ENCODE measurements around the gene BORCS8. TPM values are rescaled to one million over a fixed set of nuclear protein-coding genes. Genes with fewer than 3 reads are reported as not detected.

BORCS8 gene
- total and polyA plus RNA-seq, 2 of the 13 experiments (the other 11 are each of a cell fraction or from before 2014, with no cell fraction given): 9.6 to 13.3 TPM

GRCh38 chr19:19192078-19192882, at the start of gene BORCS8, which contains the start of gene RFXANK (continued):
- 0 out of 2 replicates have a peak, but pooled peaks have one; percentile 47 for TF ChIP-seq ZBTB8A (CRISPR knock-in tag; IDR thresholded peaks at IDR 0.05; ENCODE audit: borderline replicate concordance, low read depth)
- 0 out of 2 replicates have a peak, but pooled peaks have one; percentile 27 for TF ChIP-seq GFI1 (CRISPR knock-in tag; IDR thresholded peaks at IDR 0.05; ENCODE audit: borderline replicate concordance)
- peak; percentile 79 for TF ChIP-seq AGO2 (optimal IDR thresholded peaks at IDR 0.05; ENCODE audit: low read depth, low read length)
- TF ChIP-seq PRMT3 (CRISPR knock-in tag; IDR thresholded peaks at IDR 0.05; ENCODE audit: borderline replicate concordance, low read depth): peak; percentile 75; the same call in 1 of the 2 replicates
- TF ChIP-seq SMAD1 (CRISPR knock-in tag; IDR thresholded peaks at IDR 0.05; ENCODE audit: borderline replicate concordance, low read depth): peak; percentile 50; the same call in 1 of the 2 replicates
- TF ChIP-seq SAFB2 (CRISPR knock-in tag; IDR thresholded peaks at IDR 0.05; ENCODE audit: borderline replicate concordance, low read depth): peak; percentile 65; the same call in 1 of the 2 replicates
- peak; percentile 76; the same call in 1 of the 2 replicates for TF ChIP-seq NR0B2 (CRISPR knock-in tag; IDR thresholded peaks at IDR 0.05)
- no peak for TF ChIP-seq CSRNP2 (CRISPR knock-in tag; conservative IDR thresholded peaks at IDR 0.05; ENCODE audit: low read depth)
- peak; percentile 100 for TF ChIP-seq GABPB1 (CRISPR knock-in tag; IDR thresholded peaks at IDR 0.05)
- peak; percentile 41 for TF ChIP-seq PHF5A (CRISPR knock-in tag; IDR thresholded peaks at IDR 0.05; ENCODE audit: low read depth, unreplicated experiment)
- peak; percentile 85; the same call in 1 of the 2 replicates for TF ChIP-seq ZNF761 (CRISPR knock-in tag; conservative IDR thresholded peaks at IDR 0.05)
- peak; percentile 99 for TF ChIP-seq GABPA (IDR thresholded peaks at IDR 0.05; ENCODE audit: low read depth, low read length)
- TF ChIP-seq GABPA (CRISPR knock-in tag; IDR thresholded peaks at IDR 0.05; ENCODE audit: low read depth): peak; percentile 99
- no peak for TF ChIP-seq LRRFIP1 (CRISPR knock-in tag; conservative IDR thresholded peaks at IDR 0.05)
- no peak; the same call in 1 of the 2 replicates for TF ChIP-seq ELF4 (CRISPR knock-in tag; IDR thresholded peaks at IDR 0.05; ENCODE audit: borderline replicate concordance)
- TF ChIP-seq ZBTB37 (CRISPR knock-in tag; IDR thresholded peaks at IDR 0.05): no peak
- no peak for TF ChIP-seq ZNF530 (CRISPR knock-in tag; IDR thresholded peaks at IDR 0.05; ENCODE audit: low read depth)
- TF ChIP-seq CEBPB (IDR thresholded peaks at IDR 0.05; ENCODE audit: borderline replicate concordance, low read depth, low read length): no peak
- TF ChIP-seq ZNF3 (CRISPR knock-in tag; IDR thresholded peaks at IDR 0.05): 0 out of 2 replicates have a peak, but pooled peaks have one; percentile 14
- no peak for TF ChIP-seq GRHL1 (CRISPR knock-in tag; conservative IDR thresholded peaks at IDR 0.05)
